Right ventricle myocardium inferior (tissue), 1 donor: ENCODE data around the gene CNTNAP2. TPM values are rescaled to one million over a fixed set of nuclear protein-coding genes. Genes with fewer than 3 reads are reported as not detected.

Experiments
- ATAC-seq: fragments of 200-7000 bp; cut with Tn5 transposase; one replicate; pipeline ENCODE4 v1.9.1; 2020; ENCODE audit warnings: mild to moderate bottlenecking, moderate library complexity
- DNase-seq: peaks from one replicate; pipeline ENCODE4 v3.0.0; 2021; ENCODE audit errors: missing footprints
- intact Hi-C: fragments of 100-400 bp; cut with DNase I; formaldehyde crosslinking; loops from one replicate; pipeline ENCODE4 v1.11.0; 2022
- total RNA-seq: library from RNA; stranded (reverse); fragmentation: NEBNext Ultra II Directional; extraction: Animal tissue kit (Norgen Biotek cat#: 25700); gene quantifications from one replicate; pipeline ENCODE4 v1.2.1, GENCODE V29; 2021
- donor health status: DM: no; HTN: yes; CAD: no; lungs with severe emphysema.

CNTNAP2 gene
- total RNA-seq, 1 donor from 2014 or later: 0.65 TPM

- DNase-seq: no peak
- intact Hi-C loops: no loop called here
- ATAC-seq: no peak
These were observed 1079.9 kb downstream of the CNTNAP2 start for GRCh38 chr7:147196481-147196880.

- no peak for ATAC-seq
- intact Hi-C loops: no loop called here
- no peak for DNase-seq
These were observed 1080.4 kb downstream of the CNTNAP2 start for GRCh38 chr7:147197006-147197405.

- intact Hi-C loops: no loop called here
- ATAC-seq (no peak), DNase-seq (no peak)
These were observed 1083.3 kb downstream of the CNTNAP2 start for GRCh38 chr7:147199868-147200267.

- no peak for ATAC-seq
- intact Hi-C loops: no loop called here
- no peak for DNase-seq
These were observed 1091.4 kb downstream of the CNTNAP2 start for GRCh38 chr7:147207988-147208387.

- ATAC-seq: no peak
- intact Hi-C loops: no loop called here
- no peak for DNase-seq
These were observed 1114.7 kb downstream of the CNTNAP2 start for GRCh38 chr7:147231275-147231674.

GRCh38 chr7:147235645-147236382 is 1119.2 kb downstream of the CNTNAP2 start:
- intact Hi-C loops: no loop called here
- ATAC-seq (no peak), DNase-seq (no peak)

GRCh38 chr7:147240468-147240867 is 1123.9 kb downstream of the CNTNAP2 start:
- DNase-seq (no peak), ATAC-seq (no peak)
- intact Hi-C loops: no loop called here

- intact Hi-C loops: loop anchor here (5.0 kb wide), 2 partner anchors 837 to 1017 kb away; no protein-coding TSS in a partner anchor
- no peak for DNase-seq
- peak; percentile 52 for ATAC-seq
These were observed 1128.7 kb downstream of the CNTNAP2 start for GRCh38 chr7:147245274-147245673.

- intact Hi-C loops: loop anchor here (5.0 kb wide), 2 partner anchors 832 to 1012 kb away; no protein-coding TSS in a partner anchor
- no peak for DNase-seq
- no peak for ATAC-seq
These were observed 1133.4 kb downstream of the CNTNAP2 start for GRCh38 chr7:147249956-147250355.

GRCh38 chr7:147251751-147252325 is 1135.2 kb downstream of the CNTNAP2 start:
- intact Hi-C loops: no loop called here
- no peak for ATAC-seq
- DNase-seq: no peak

- DNase-seq: no peak
- intact Hi-C loops: no loop called here
- no peak for ATAC-seq
These were observed 1145.1 kb downstream of the CNTNAP2 start for GRCh38 chr7:147261693-147262092.

- DNase-seq (peak; percentile 37), ATAC-seq (no peak)
- intact Hi-C loops: no loop called here
These were observed 1148.9 kb downstream of the CNTNAP2 start for GRCh38 chr7:147265528-147265927.

GRCh38 chr7:147276106-147276505 is 1159.5 kb downstream of the CNTNAP2 start:
- ATAC-seq: no peak
- DNase-seq: no peak
- intact Hi-C loops: no loop called here

- ATAC-seq: no peak
- intact Hi-C loops: no loop called here
- DNase-seq: no peak
These were observed 1160.3 kb downstream of the CNTNAP2 start for GRCh38 chr7:147276783-147277370.

GRCh38 chr7:147279514-147279913 is 1162.9 kb downstream of the CNTNAP2 start:
- DNase-seq (no peak), ATAC-seq (no peak)
- intact Hi-C loops: no loop called here

GRCh38 chr7:147279964-147280374 is 1163.4 kb downstream of the CNTNAP2 start:
- DNase-seq (no peak), ATAC-seq (no peak)
- intact Hi-C loops: no loop called here

- intact Hi-C loops: no loop called here
- ATAC-seq (no peak), DNase-seq (no peak)
These were observed 1165.6 kb downstream of the CNTNAP2 start for GRCh38 chr7:147282204-147282603.

- DNase-seq (no peak), ATAC-seq (no peak)
- intact Hi-C loops: no loop called here
These were observed 1179.6 kb downstream of the CNTNAP2 start for GRCh38 chr7:147296201-147296600.

GRCh38 chr7:147296986-147297385 is 1180.4 kb downstream of the CNTNAP2 start:
- no peak for ATAC-seq
- intact Hi-C loops: no loop called here
- no peak for DNase-seq

- intact Hi-C loops: no loop called here
- DNase-seq (no peak), ATAC-seq (no peak)
These were observed 1182.0 kb downstream of the CNTNAP2 start for GRCh38 chr7:147298611-147299043.
